Hepatocyte (in vitro differentiated cells): ENCODE results near the gene SLC25A20.

Source experiments
- EZH2 ChIP-seq: fragments of 200-600 bp; sonication (generic); IDR thresholded peaks from 2 replicates; pipeline ENCODE4 v1.6.1; 2016; ENCODE audit warnings: antibody characterized with exemption, mild to moderate bottlenecking, borderline replicate concordance
- EZH2phosphoT487 ChIP-seq: fragments of 200-600 bp; sonication (generic); IDR thresholded peaks from one replicate; pipeline ENCODE4 v1.6.1; 2018; ENCODE audit warnings: antibody characterized with exemption, mild to moderate bottlenecking, low read depth, moderate library complexity; ENCODE audit not compliant: unreplicated experiment, severe bottlenecking
- TF ChIP-seq, protein P1 (sequence below): fragments of 200-600 bp; sonication (generic); IDR thresholded peaks from 2 replicates; pipeline ENCODE4 v1.5.1; 2016; ENCODE audit warnings: antibody characterized with exemption, mild to moderate bottlenecking; ENCODE audit not compliant: poor library complexity

DNA sequence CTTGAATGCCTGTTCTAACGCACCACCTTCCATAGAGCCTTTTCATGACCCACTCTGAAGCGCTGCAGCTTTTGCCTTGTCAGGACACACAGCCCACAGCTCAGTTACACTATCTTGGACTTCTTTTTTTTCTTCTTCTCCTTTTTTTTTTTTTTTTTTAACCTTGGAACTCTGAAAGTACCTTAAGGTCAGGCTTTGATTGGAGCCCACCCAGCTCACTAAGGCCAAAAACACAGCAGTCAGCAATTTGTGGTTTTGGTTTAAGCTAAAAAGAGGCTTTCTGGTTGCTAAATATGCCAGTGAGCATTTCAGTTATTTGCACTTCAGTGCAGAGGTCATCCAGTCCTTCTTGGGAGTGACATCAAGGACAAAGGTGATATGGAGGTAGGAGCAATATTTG lies 1.7 kb downstream of the SLC25A20 start:
- TF ChIP-seq, protein P1, sequence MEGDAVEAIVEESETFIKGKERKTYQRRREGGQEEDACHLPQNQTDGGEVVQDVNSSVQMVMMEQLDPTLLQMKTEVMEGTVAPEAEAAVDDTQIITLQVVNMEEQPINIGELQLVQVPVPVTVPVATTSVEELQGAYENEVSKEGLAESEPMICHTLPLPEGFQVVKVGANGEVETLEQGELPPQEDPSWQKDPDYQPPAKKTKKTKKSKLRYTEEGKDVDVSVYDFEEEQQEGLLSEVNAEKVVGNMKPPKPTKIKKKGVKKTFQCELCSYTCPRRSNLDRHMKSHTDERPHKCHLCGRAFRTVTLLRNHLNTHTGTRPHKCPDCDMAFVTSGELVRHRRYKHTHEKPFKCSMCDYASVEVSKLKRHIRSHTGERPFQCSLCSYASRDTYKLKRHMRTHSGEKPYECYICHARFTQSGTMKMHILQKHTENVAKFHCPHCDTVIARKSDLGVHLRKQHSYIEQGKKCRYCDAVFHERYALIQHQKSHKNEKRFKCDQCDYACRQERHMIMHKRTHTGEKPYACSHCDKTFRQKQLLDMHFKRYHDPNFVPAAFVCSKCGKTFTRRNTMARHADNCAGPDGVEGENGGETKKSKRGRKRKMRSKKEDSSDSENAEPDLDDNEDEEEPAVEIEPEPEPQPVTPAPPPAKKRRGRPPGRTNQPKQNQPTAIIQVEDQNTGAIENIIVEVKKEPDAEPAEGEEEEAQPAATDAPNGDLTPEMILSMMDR = no peak
- TF ChIP-seq EZH2phosphoT487 (no peak), EZH2 (no peak)
